H9 (cell line): ENCODE results near the gene SLITRK2. TPM values are rescaled to one million over a fixed set of nuclear protein-coding genes. Genes with fewer than 3 reads are reported as not detected.

Experiments used
- DNase-seq: peaks from one replicate; pipeline ENCODE4 v3.0.0-alpha.2; 2017
- H2AFZ ChIP-seq: one replicate; pipeline ENCODE4 v1.6.1; 2013; ENCODE audit warnings: mild to moderate bottlenecking, low read length, control low read depth, moderate library complexity
- H2AK5ac ChIP-seq: 2 replicates; pipeline ENCODE4 v1.6.1; 2013; ENCODE audit warnings: low read length, control low read depth, mixed read lengths; ENCODE audit not compliant: insufficient read length
- H2BK120ac ChIP-seq: one replicate; pipeline ENCODE4 v1.6.1; 2013; ENCODE audit warnings: low read depth, mild to moderate bottlenecking, low read length, control low read depth, inconsistent platforms; ENCODE audit not compliant: poor library complexity, severe bottlenecking
- H2BK12ac ChIP-seq: 2 replicates; pipeline ENCODE4 v1.6.1; 2013; ENCODE audit warnings: low read length, control low read depth, mixed read lengths, low read depth; ENCODE audit not compliant: insufficient read length
- H2BK15ac ChIP-seq: 2 replicates; pipeline ENCODE4 v1.6.1; 2013; ENCODE audit warnings: low read depth, low read length, control low read depth
- H2BK20ac ChIP-seq: one replicate; pipeline ENCODE4 v1.6.1; 2013; ENCODE audit warnings: low read depth, mild to moderate bottlenecking, low read length, control low read depth, inconsistent platforms; ENCODE audit not compliant: poor library complexity, severe bottlenecking
- H2BK5ac ChIP-seq: 2 replicates; pipeline ENCODE4 v1.6.1; 2013; ENCODE audit warnings: low read length, control low read depth, mixed read lengths; ENCODE audit not compliant: insufficient read length
- H3K14ac ChIP-seq: 2 replicates; pipeline ENCODE4 v1.6.1; 2013; ENCODE audit warnings: low read length, control low read depth; ENCODE audit not compliant: insufficient read depth
- H3K18ac ChIP-seq: 2 replicates; pipeline ENCODE4 v1.6.1; 2013; ENCODE audit warnings: low read depth, mild to moderate bottlenecking, mixed read lengths, low read length, control low read depth; ENCODE audit not compliant: insufficient read length
- H3K23ac ChIP-seq: 2 replicates; pipeline ENCODE4 v1.6.1; 2013; ENCODE audit warnings: low read length, control low read depth, mixed read lengths, low read depth; ENCODE audit not compliant: insufficient read length
- H3K23me2 ChIP-seq: 2 replicates; pipeline ENCODE4 v1.6.1; 2013; ENCODE audit warnings: low read depth, mild to moderate bottlenecking, mixed read lengths, low read length, control low read depth; ENCODE audit not compliant: insufficient read length, poor library complexity, severe bottlenecking
- H3K27ac ChIP-seq: 2 replicates; pipeline ENCODE4 v1.5.1; 2013; ENCODE audit warnings: low read length, control low read depth, mixed read lengths, low read depth; ENCODE audit not compliant: insufficient read length
- H3K27me3 ChIP-seq: 2 replicates; pipeline ENCODE4 v1.6.1; 2013; ENCODE audit warnings: low read length, control low read depth, inconsistent platforms; ENCODE audit not compliant: insufficient read depth
- H3K4ac ChIP-seq: 2 replicates; pipeline ENCODE4 v1.6.1; 2013; ENCODE audit warnings: low read depth, mild to moderate bottlenecking, control low read depth, inconsistent platforms, low read length, moderate library complexity
- H3K4me1 ChIP-seq: 2 replicates; pipeline ENCODE4 v1.6.1; 2013; ENCODE audit warnings: low read length, control low read depth, inconsistent platforms; ENCODE audit not compliant: insufficient read depth
- H3K4me2 ChIP-seq: 2 replicates; pipeline ENCODE4 v1.6.1; 2013; ENCODE audit warnings: low read length, control low read depth, mixed read lengths; ENCODE audit not compliant: insufficient read length, insufficient read depth
- H3K56ac ChIP-seq: 2 replicates; pipeline ENCODE4 v1.6.1; 2013; ENCODE audit warnings: low read depth, mild to moderate bottlenecking, mixed read lengths, low read length, control low read depth; ENCODE audit not compliant: insufficient read length
- H3K79me1 ChIP-seq: 2 replicates; pipeline ENCODE4 v1.6.1; 2013; ENCODE audit warnings: low read depth, mild to moderate bottlenecking, moderate library complexity, low read length, control low read depth, inconsistent platforms; ENCODE audit not compliant: insufficient read depth, poor library complexity, severe bottlenecking
- H3K79me2 ChIP-seq: 2 replicates; pipeline ENCODE4 v1.6.1; 2013; ENCODE audit warnings: low read length, control low read depth, inconsistent platforms; ENCODE audit not compliant: insufficient read depth
- H3K9ac ChIP-seq: 2 replicates; pipeline ENCODE4 v1.6.1; 2013; ENCODE audit warnings: low read length, control low read depth, mixed read lengths; ENCODE audit not compliant: insufficient read length; ENCODE audit errors: extremely low read depth
- H3K9me3 ChIP-seq: one replicate; pipeline ENCODE4 v1.6.1; 2013; ENCODE audit warnings: low read depth, low read length, inconsistent platforms; ENCODE audit not compliant: control insufficient read depth
- H3T11ph ChIP-seq: one replicate; pipeline ENCODE4 v1.6.1; 2013; ENCODE audit warnings: mild to moderate bottlenecking, low read length, control low read depth, inconsistent platforms
- H4K20me1 ChIP-seq: one replicate; pipeline ENCODE4 v1.6.1; 2013; ENCODE audit not compliant: control insufficient read depth, insufficient read length, insufficient read depth
- H4K5ac ChIP-seq: 2 replicates; pipeline ENCODE4 v1.6.1; 2013; ENCODE audit warnings: low read depth, mild to moderate bottlenecking, mixed read lengths, low read length, control low read depth; ENCODE audit not compliant: insufficient read length
- H4K8ac ChIP-seq: replicated peaks from 2 replicates; pipeline ENCODE4 v1.6.1; 2013; ENCODE audit warnings: low read length, control low read depth, mixed read lengths, low read depth; ENCODE audit not compliant: insufficient read length
- H4K91ac ChIP-seq: 2 replicates; pipeline ENCODE4 v1.6.1; 2013; ENCODE audit warnings: low read depth, mild to moderate bottlenecking, moderate library complexity, mixed read lengths, low read length, control low read depth; ENCODE audit not compliant: insufficient read length
- H3K27ac Mint-ChIP-seq, 3 experiments: 2 replicates in 2 of 3; 3 replicates in 1 of 3; pipeline ENCODE4 v1.8.0; 2020 to 2021; ENCODE audit warnings: mixed read lengths in 3 of 3, mild to moderate bottlenecking in 1 of 3, moderate library complexity in 1 of 3
- H3K27me3 Mint-ChIP-seq: 2 replicates; pipeline ENCODE4 v1.8.0; 2021; ENCODE audit warnings: low read depth, mild to moderate bottlenecking, moderate library complexity, mixed read lengths
- H3K36me3 Mint-ChIP-seq, 3 experiments: 2 replicates in 2 of 3; 3 replicates in 1 of 3; pipeline ENCODE4 v1.8.0; 2020 to 2021; ENCODE audit warnings: low read depth in 3 of 3, mixed read lengths in 3 of 3; ENCODE audit not compliant: insufficient read depth in 1 of 3
- H3K4me1 Mint-ChIP-seq, 2 experiments: 2 replicates each; pipeline ENCODE4 v1.8.0; 2020; ENCODE audit warnings: mixed read lengths in 2 of 2
- H3K4me3 Mint-ChIP-seq, 2 experiments: 2 replicates in 1 of 2; 3 replicates in 1 of 2; pipeline ENCODE4 v1.8.0; 2020 to 2021; ENCODE audit warnings: mild to moderate bottlenecking in 2 of 2, mixed read lengths in 2 of 2, moderate library complexity in 1 of 2
- H3K9me3 Mint-ChIP-seq, 2 experiments: 2 replicates in 1 of 2; 3 replicates in 1 of 2; pipeline ENCODE4 v1.8.0; 2020; ENCODE audit warnings: mild to moderate bottlenecking in 2 of 2, mixed read lengths in 2 of 2, moderate library complexity in 1 of 2
- WGBS: extraction: QIAGEN DNeasy Blood & Tissue Kit; methylation state at CpG from one replicate; pipeline ENCODE4 v1.1.7; 2013; ENCODE audit warnings: missing lambda C conversion rate, low lambda C conversion rate, mixed read lengths; ENCODE audit not compliant: insufficient read length; ENCODE audit errors: extremely low coverage; 5-methylcytosine and 5-hydroxymethylcytosine counted together
- total RNA-seq: library from RNA; stranded (reverse); gene quantifications from 2 replicates; pipeline ENCODE4 v1.2.1, GENCODE V29; 2021
- TF ChIP-seq, protein P1 (sequence below): fragments of 200-600 bp; sonication (generic); conservative IDR thresholded peaks from 3 replicates; pipeline ENCODE4 v1.8.0; 2021; ENCODE audit warnings: antibody characterized with exemption, mild to moderate bottlenecking

The SLITRK2 gene
- total RNA-seq, 1 experiment from 2014 or later, result 0.09 TPM

DNA sequence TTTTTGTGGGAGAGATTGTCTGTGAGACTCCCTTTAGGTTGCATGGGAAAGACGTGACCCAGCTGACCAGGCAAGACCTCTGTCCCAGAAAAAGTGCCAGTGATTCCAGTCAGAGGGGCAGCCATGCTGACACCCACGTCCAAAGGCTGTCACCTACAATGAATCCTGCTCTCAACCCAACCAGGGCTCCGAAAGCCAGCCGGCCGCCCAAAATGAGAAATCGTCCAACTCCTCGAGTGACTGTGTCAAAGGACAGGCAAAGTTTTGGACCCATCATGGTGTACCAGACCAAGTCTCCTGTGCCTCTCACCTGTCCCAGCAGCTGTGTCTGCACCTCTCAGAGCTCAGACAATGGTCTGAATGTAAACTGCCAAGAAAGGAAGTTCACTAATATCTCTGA lies 5.5 kb downstream of the SLITRK2 start:
- Histone ChIP-seq H3K4ac (no peak overlapping the region), H2AFZ (no peak overlapping the region), H2BK15ac (no peak overlapping the region), H4K20me1 (no peaks in the 10 kb centered on the region), H2BK120ac (no peak overlapping the region), H2BK12ac (no peak overlapping the region), H3K79me2 (no peaks in the 10 kb centered on the region), H2BK20ac (no peak overlapping the region), H3K27me3 (peaks cover 45% of the 10 kb centered on the region), H3K4me1 (no peaks in the 10 kb centered on the region), H3K27ac (no peak overlapping the region), H3K4me2 (no peak overlapping the region), H3T11ph (no peak overlapping the region), H4K5ac (no peak overlapping the region), H3K9ac (no peak overlapping the region), H3K23ac (no peak overlapping the region), H3K9me3 (peaks cover 23% of the 10 kb centered on the region), H3K79me1 (no peaks in the 10 kb centered on the region), H2AK5ac (no peak overlapping the region), H4K91ac (no peak overlapping the region), H4K8ac (no peak overlapping the region), H3K18ac (no peak overlapping the region), H3K23me2 (peaks cover 6% of the 10 kb centered on the region), H2BK5ac (no peak overlapping the region), H3K56ac (no peak overlapping the region), H3K14ac (no peak overlapping the region)
- Mint-ChIP-seq H3K4me1 (peaks cover 8 to 20% of the 10 kb centered on the region in 2 experiments; a peak in 3 of 4 replicates), H3K9me3 (peaks cover 63 to 75% of the 10 kb centered on the region in 2 experiments), H3K36me3 (peaks cover 4 to 6% (median 4%) of the 10 kb centered on the region in 3 experiments; a peak in 5 of 7 replicates), H3K4me3 (no peak overlapping the region; a peak in 1 of 5 replicates), H3K27me3 (peaks cover 71% of the 10 kb centered on the region), H3K27ac (no peak overlapping the region)
- WGBS, result no CpG with 5 or more reads among the region's 7 CpGs
- TF ChIP-seq, protein P1, sequence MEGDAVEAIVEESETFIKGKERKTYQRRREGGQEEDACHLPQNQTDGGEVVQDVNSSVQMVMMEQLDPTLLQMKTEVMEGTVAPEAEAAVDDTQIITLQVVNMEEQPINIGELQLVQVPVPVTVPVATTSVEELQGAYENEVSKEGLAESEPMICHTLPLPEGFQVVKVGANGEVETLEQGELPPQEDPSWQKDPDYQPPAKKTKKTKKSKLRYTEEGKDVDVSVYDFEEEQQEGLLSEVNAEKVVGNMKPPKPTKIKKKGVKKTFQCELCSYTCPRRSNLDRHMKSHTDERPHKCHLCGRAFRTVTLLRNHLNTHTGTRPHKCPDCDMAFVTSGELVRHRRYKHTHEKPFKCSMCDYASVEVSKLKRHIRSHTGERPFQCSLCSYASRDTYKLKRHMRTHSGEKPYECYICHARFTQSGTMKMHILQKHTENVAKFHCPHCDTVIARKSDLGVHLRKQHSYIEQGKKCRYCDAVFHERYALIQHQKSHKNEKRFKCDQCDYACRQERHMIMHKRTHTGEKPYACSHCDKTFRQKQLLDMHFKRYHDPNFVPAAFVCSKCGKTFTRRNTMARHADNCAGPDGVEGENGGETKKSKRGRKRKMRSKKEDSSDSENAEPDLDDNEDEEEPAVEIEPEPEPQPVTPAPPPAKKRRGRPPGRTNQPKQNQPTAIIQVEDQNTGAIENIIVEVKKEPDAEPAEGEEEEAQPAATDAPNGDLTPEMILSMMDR, result no peak
- DNase-seq, result no peak
